ENCODE data around the gene PKP2.
"Not testable (repeated sequence)": the region's sequence is repeated elsewhere in the genome, so short reads cannot be mapped to it uniquely, and the experiment has no call there.

Gene PKP2

GRCh38 chr12:32861658-32862057 is 34.9 kb downstream of the PKP2 start:
- DNase-seq = not testable (repeated sequence)

- DNase-seq = no peak
These were observed 36.4 kb downstream of the PKP2 start for GRCh38 chr12:32860192-32860591.

- DNase-seq = no peak
These were observed 37.2 kb downstream of the PKP2 start for GRCh38 chr12:32859389-32859788.

GRCh38 chr12:32854716-32855115 is 41.9 kb downstream of the PKP2 start:
- no peak for DNase-seq

GRCh38 chr12:32854097-32854496 is 42.5 kb downstream of the PKP2 start:
- DNase-seq = no peak

- DNase-seq = no peak
These were observed 49.3 kb downstream of the PKP2 start for GRCh38 chr12:32847287-32847686.

GRCh38 chr12:32846053-32846452 is 50.5 kb downstream of the PKP2 start:
- no peak for DNase-seq

GRCh38 chr12:32843528-32844095 is 53.0 kb downstream of the PKP2 start:
- DNase-seq = no peak

- no peak for DNase-seq
These were observed 55.5 kb downstream of the PKP2 start for GRCh38 chr12:32841061-32841460.

GRCh38 chr12:32839828-32840227 is 56.7 kb downstream of the PKP2 start:
- no peak for DNase-seq

GRCh38 chr12:32837974-32838373 is 58.6 kb downstream of the PKP2 start:
- no peak for DNase-seq

- DNase-seq = no peak
These were observed 59.9 kb downstream of the PKP2 start for GRCh38 chr12:32836710-32837109.

- DNase-seq = no peak
These were observed 62.5 kb downstream of the PKP2 start for GRCh38 chr12:32834122-32834521.

GRCh38 chr12:32828552-32828951 is 68.0 kb downstream of the PKP2 start:
- no peak for DNase-seq

GRCh38 chr12:32828120-32828519 is 68.5 kb downstream of the PKP2 start:
- DNase-seq = no peak

- DNase-seq = no peak
These were observed 69.7 kb downstream of the PKP2 start for GRCh38 chr12:32826807-32827412.

GRCh38 chr12:32824596-32824995 is 72.0 kb downstream of the PKP2 start:
- DNase-seq = no peak

- no peak for DNase-seq
These were observed 74.2 kb downstream of the PKP2 start for GRCh38 chr12:32822344-32822743.

GRCh38 chr12:32821710-32822109 is 74.9 kb downstream of the PKP2 start:
- DNase-seq = no peak

- no peak for DNase-seq
These were observed 75.3 kb downstream of the PKP2 start for GRCh38 chr12:32821293-32821692.

GRCh38 chr12:32820376-32820931 is 76.1 kb downstream of the PKP2 start:
- no peak for DNase-seq

- DNase-seq = no peak
These were observed 77.2 kb downstream of the PKP2 start for GRCh38 chr12:32819424-32819823.

- DNase-seq = no peak
These were observed 84.7 kb downstream of the PKP2 start for GRCh38 chr12:32811686-32812392.

- no peak for DNase-seq
These were observed 86.7 kb downstream of the PKP2 start for GRCh38 chr12:32809846-32810245.
